Astrocyte of the cerebellum (primary cell): ENCODE data around the gene TMTC2.
A peak's percentile ranks its signal among the peaks of the same experiment; 100 is the strongest.

Experiments used
- DNase-seq: peaks from one replicate; pipeline ENCODE4 v3.0.0-alpha.2; 2011; ENCODE audit warnings: low read depth
- H3K4me3 ChIP-seq: 2 replicates; pipeline ENCODE4 v1.5.1; 2011; ENCODE audit warnings: mild to moderate bottlenecking, low read depth, low read length, moderate library complexity
- CTCF ChIP-seq: IDR thresholded peaks from 2 replicates; pipeline ENCODE4 v1.5.1; 2012; ENCODE audit warnings: low read length, low read depth, moderate library complexity, mild to moderate bottlenecking; ENCODE audit errors: missing control alignments
- in situ Hi-C: cut with HindIII; loops from 2 replicates; pipeline ENCODE4 v1.10.0; 2017; ENCODE audit warnings: low sequenced_read_pairs

TMTC2 gene

DNA sequence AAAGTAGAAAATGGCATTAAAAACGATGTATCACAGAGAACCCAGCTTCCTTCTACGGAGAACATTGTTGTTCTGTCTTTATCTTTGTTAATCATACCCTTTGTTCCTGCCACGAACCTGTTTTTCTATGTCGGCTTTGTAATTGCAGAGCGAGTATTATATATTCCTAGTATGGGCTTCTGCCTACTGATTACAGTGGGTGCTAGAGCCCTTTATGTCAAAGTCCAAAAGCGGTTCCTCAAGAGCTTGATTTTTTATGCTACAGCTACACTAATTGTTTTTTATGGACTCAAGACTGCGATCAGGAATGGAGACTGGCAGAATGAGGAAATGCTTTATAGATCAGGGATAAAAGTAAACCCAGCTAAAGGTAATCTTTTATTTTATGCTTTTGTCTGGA lies 209.6 kb downstream of the TMTC2 start:
- DNase-seq, result no peak
- no peak for TF ChIP-seq CTCF
- in situ Hi-C loops, result no loop called here
- no peak overlapping the region for H3K4me3 ChIP-seq

- no peak for TF ChIP-seq CTCF
- DNase-seq, result peak; percentile 33
- in situ Hi-C loops, result no loop called here
- H3K4me3 ChIP-seq, result no peak overlapping the region
Observed at GRCh38 chr12:82896979-82897378, 210.3 kb downstream of the TMTC2 start.

- H3K4me3 ChIP-seq, result no peak overlapping the region
- in situ Hi-C loops, result no loop called here
- DNase-seq, result no peak
- TF ChIP-seq CTCF, result no peak
Observed at GRCh38 chr12:82898441-82898840, 211.7 kb downstream of the TMTC2 start.

DNA sequence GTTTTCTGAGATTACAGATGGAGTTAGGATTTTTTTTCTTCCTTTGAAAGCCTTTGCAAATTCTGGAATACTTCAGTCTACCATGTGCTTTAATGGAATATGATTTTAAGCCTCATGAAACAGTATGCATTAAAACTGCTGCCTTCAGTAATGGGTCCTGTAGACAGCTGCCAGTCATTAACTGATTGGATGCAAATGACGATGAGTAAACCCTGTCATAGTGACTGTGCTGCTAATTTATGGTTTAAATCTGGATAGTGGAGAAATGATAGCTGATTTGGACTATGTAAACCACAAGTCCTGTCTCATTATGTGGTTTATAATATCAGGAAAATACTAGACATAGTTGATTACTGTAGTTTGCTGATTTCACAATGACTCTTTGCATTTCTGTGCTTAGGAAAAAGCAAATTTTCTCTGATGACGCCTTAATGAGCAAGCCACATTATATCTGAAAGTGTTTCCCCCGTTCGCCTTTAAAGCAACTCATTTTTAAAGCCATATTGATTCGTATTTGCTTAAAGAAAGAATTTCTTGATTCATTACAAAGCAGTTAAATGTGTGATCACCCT lies 217.6 kb downstream of the TMTC2 start:
- no peak for TF ChIP-seq CTCF
- DNase-seq, result no peak
- no peak overlapping the region for H3K4me3 ChIP-seq
- in situ Hi-C loops, result no loop called here

GRCh38 chr12:82910246-82910893 lies 223.7 kb downstream of the TMTC2 start:
- no peak overlapping the region for H3K4me3 ChIP-seq
- no peak for DNase-seq
- in situ Hi-C loops, result no loop called here
- TF ChIP-seq CTCF, result no peak

GRCh38 chr12:82912406-82912805 lies 225.7 kb downstream of the TMTC2 start:
- TF ChIP-seq CTCF, result no peak
- DNase-seq, result peak; percentile 12
- in situ Hi-C loops, result no loop called here
- no peak overlapping the region for H3K4me3 ChIP-seq
